CD14-positive monocyte (primary cell): ENCODE results near the gene TNFRSF8. TPM values are rescaled to one million over a fixed set of nuclear protein-coding genes. Genes with fewer than 3 reads are reported as not detected.
A peak's percentile ranks its signal among the peaks of the same experiment; 100 is the strongest.

Experiments
- DNase-seq, 3 donors: peaks; one replicate each; pipeline ENCODE4 v3.0.0-alpha.2; 2011 to 2022
- H2AFZ ChIP-seq: 2 replicates; pipeline ENCODE4 v1.6.0; 2012; ENCODE audit warnings: mild to moderate bottlenecking, low read depth, low read length, inconsistent platforms; ENCODE audit not compliant: insufficient read depth, poor library complexity, severe bottlenecking
- H3K27ac ChIP-seq, 2 donors: 1 replicate in 1 of 2; 2 replicates in 1 of 2; pipeline ENCODE4 v1.5.1; 2012 to 2013; ENCODE audit warnings: low read length in 2 of 2, control low read depth in 1 of 2, inconsistent platforms in 1 of 2, low read depth in 1 of 2, mild to moderate bottlenecking in 1 of 2
- H3K27me3 ChIP-seq, 2 donors: one replicate each; pipeline versions ENCODE4 v1.6.0 to v1.6.1; 2011 to 2013; ENCODE audit warnings: low read length in 2 of 2; ENCODE audit not compliant: control insufficient read depth in 2 of 2, insufficient read depth in 2 of 2
- H3K36me3 ChIP-seq, 2 donors: replicated peaks in 1 of 2; 1 replicate in 1 of 2; 2 replicates in 1 of 2; pipeline versions ENCODE4 v1.5.1 to v1.6.1; 2012 to 2013; ENCODE audit warnings: low read length in 2 of 2, control low read depth in 1 of 2, inconsistent platforms in 1 of 2, mild to moderate bottlenecking in 1 of 2; ENCODE audit not compliant: insufficient read depth in 2 of 2, control insufficient read depth in 1 of 2
- H3K4me1 ChIP-seq, 2 donors: 1 replicate in 1 of 2; 2 replicates in 1 of 2; pipeline versions ENCODE4 v1.5.1 to v1.6.1; 2012 to 2013; ENCODE audit warnings: low read length in 2 of 2, control low read depth in 1 of 2, inconsistent platforms in 1 of 2, mild to moderate bottlenecking in 1 of 2, moderate library complexity in 1 of 2; ENCODE audit not compliant: insufficient read depth in 2 of 2, control insufficient read depth in 1 of 2
- H3K4me2 ChIP-seq: replicated peaks from 2 replicates; pipeline ENCODE3; 2012; ENCODE audit warnings: low read length, moderate library complexity, mild to moderate bottlenecking; ENCODE audit not compliant: poor library complexity, severe bottlenecking; ENCODE audit errors: extremely low read depth
- H3K4me3 ChIP-seq, 3 experiments: fragments of 200-600 bp in 1 of 3; sonication (generic) in 1 of 3; replicated peaks in 1 of 3; 1 replicate in 2 of 3; 2 replicates in 1 of 3; pipeline ENCODE4 v1.5.1; 2011 to 2013; ENCODE audit warnings: low read length in 3 of 3, mild to moderate bottlenecking in 3 of 3, control low read depth in 2 of 3, low read depth in 2 of 3, inconsistent platforms in 1 of 3, moderate library complexity in 1 of 3
- H3K79me2 ChIP-seq: 2 replicates; pipeline ENCODE4 v1.6.0; 2012; ENCODE audit warnings: mild to moderate bottlenecking, control low read depth, inconsistent platforms, low read length, moderate library complexity; ENCODE audit not compliant: insufficient read depth
- H3K9ac ChIP-seq: 2 replicates; pipeline ENCODE4 v1.6.0; 2017; ENCODE audit warnings: low read length, mild to moderate bottlenecking; ENCODE audit not compliant: insufficient read depth, poor library complexity, severe bottlenecking
- H3K9me3 ChIP-seq, 2 donors: replicated peaks in 1 of 2; 1 replicate in 1 of 2; 2 replicates in 1 of 2; pipeline versions ENCODE4 v1.5.1 to v1.6.1; 2012 to 2013; ENCODE audit warnings: low read length in 2 of 2, control low read depth in 1 of 2; ENCODE audit not compliant: control insufficient read depth in 1 of 2, insufficient read depth in 1 of 2
- H4K20me1 ChIP-seq: 2 replicates; pipeline ENCODE4 v1.6.0; 2012; ENCODE audit warnings: mild to moderate bottlenecking, low read length, control low read depth, moderate library complexity; ENCODE audit not compliant: insufficient read depth
- H3K27ac Mint-ChIP-seq, 7 donors: one replicate each; pipeline ENCODE4 v1.8.0; 2020; ENCODE audit warnings: mild to moderate bottlenecking in 7 of 7, mixed read lengths in 7 of 7, moderate library complexity in 6 of 7, inconsistent platforms in 2 of 7
- H3K27me3 Mint-ChIP-seq, 3 donors: one replicate each; pipeline ENCODE4 v1.8.0; 2021 to 2022; ENCODE audit warnings: low read depth in 3 of 3, mild to moderate bottlenecking in 3 of 3, mixed read lengths in 3 of 3, moderate library complexity in 3 of 3, inconsistent platforms in 1 of 3
- H3K36me3 Mint-ChIP-seq, 2 donors: one replicate each; pipeline ENCODE4 v1.8.0; 2020; ENCODE audit warnings: mixed read lengths in 2 of 2, inconsistent platforms in 1 of 2, mild to moderate bottlenecking in 1 of 2
- H3K4me1 Mint-ChIP-seq: one replicate; pipeline ENCODE4 v1.8.0; 2020; ENCODE audit warnings: mild to moderate bottlenecking, mixed read lengths
- H3K4me3 Mint-ChIP-seq, 2 donors: one replicate each; pipeline ENCODE4 v1.8.0; 2020; ENCODE audit warnings: mild to moderate bottlenecking in 2 of 2, mixed read lengths in 2 of 2, moderate library complexity in 1 of 2
- H3K9me3 Mint-ChIP-seq, 7 donors: one replicate each; pipeline ENCODE4 v1.8.0; 2020 to 2022; ENCODE audit warnings: mixed read lengths in 7 of 7, mild to moderate bottlenecking in 6 of 7, moderate library complexity in 6 of 7, inconsistent platforms in 2 of 7
- WGBS: methylation state at CpG from one replicate; pipeline ENCODE4 v1.1.5; 2013; ENCODE audit warnings: missing lambda C conversion rate; ENCODE audit not compliant: insufficient coverage; 5-methylcytosine and 5-hydroxymethylcytosine counted together
- intact Hi-C, 2 donors: fragments of 100-400 bp; cut with micrococcal nuclease; formaldehyde crosslinking; loops; one replicate each; pipeline versions ENCODE4 v1.15.0 to v1.15.1; 2023
- polyA plus RNA-seq, 3 donors: library from polyadenylated mRNA; depleted of rRNA in 1 of 3; unstranded in 2 of 3; stranded (reverse) in 1 of 3; fragments of 300-500 nt in 2 of 3; fragments of >200 nt in 1 of 3; fragmentation: Illumina TruSeq in 2 of 3; gene quantifications; 1 replicate in 2 of 3; 2 replicates in 1 of 3; pipeline ENCODE4 v1.2.3, GENCODE V29; 2012 to 2021
- TF ChIP-seq, protein P1 (sequence below): fragments of 200-600 bp; IDR thresholded peaks from one replicate; pipeline ENCODE4 v1.8.0; 2022; ENCODE audit warnings: antibody characterized with exemption, mild to moderate bottlenecking

TNFRSF8 gene
- polyA plus RNA-seq, 3 donors = 10.9 to 11.9 (median 11.8) TPM

- no peaks in the 10 kb centered on the region for H3K27me3 ChIP-seq
- peak overlapping the region; percentile 2 to 98 (median 33) for H3K4me3 ChIP-seq
- Mint-ChIP-seq H3K27me3 (peaks cover 0 to 4% (median 0%) of the 10 kb centered on the region in 3 donors), H3K36me3 (peaks cover 91 to 97% of the 10 kb centered on the region in 2 donors), H3K9me3 (peaks cover 0 to 3% (median 0%) of the 10 kb centered on the region in 7 donors), H3K27ac (peak overlapping the region; percentile 99 to 100 (median 99)), H3K4me1 (peaks cover 100% of the 10 kb centered on the region), H3K4me3 (peak overlapping the region; percentile 100)
- H3K9me3 ChIP-seq = no peaks in the 10 kb centered on the region
- H3K9ac ChIP-seq = peak overlapping the region; percentile 75
- peak; percentile 63 to 76 (median 63) for DNase-seq
- H3K4me1 ChIP-seq = peaks cover 100% of the 10 kb centered on the region in 2 donors
- intact Hi-C loops = loop anchor here (1.0 to 5.0 kb wide), 2 partner anchors 9 to 33 kb away; no protein-coding TSS in a partner anchor
- 41% methylated on average over 17 of the region's 17 CpGs for WGBS
- peaks cover 100% of the 10 kb centered on the region for H3K79me2 ChIP-seq
- peaks cover 39 to 49% of the 10 kb centered on the region in 2 donors for H3K36me3 ChIP-seq
- H4K20me1 ChIP-seq = peaks cover 45% of the 10 kb centered on the region
- TF ChIP-seq, protein P1, sequence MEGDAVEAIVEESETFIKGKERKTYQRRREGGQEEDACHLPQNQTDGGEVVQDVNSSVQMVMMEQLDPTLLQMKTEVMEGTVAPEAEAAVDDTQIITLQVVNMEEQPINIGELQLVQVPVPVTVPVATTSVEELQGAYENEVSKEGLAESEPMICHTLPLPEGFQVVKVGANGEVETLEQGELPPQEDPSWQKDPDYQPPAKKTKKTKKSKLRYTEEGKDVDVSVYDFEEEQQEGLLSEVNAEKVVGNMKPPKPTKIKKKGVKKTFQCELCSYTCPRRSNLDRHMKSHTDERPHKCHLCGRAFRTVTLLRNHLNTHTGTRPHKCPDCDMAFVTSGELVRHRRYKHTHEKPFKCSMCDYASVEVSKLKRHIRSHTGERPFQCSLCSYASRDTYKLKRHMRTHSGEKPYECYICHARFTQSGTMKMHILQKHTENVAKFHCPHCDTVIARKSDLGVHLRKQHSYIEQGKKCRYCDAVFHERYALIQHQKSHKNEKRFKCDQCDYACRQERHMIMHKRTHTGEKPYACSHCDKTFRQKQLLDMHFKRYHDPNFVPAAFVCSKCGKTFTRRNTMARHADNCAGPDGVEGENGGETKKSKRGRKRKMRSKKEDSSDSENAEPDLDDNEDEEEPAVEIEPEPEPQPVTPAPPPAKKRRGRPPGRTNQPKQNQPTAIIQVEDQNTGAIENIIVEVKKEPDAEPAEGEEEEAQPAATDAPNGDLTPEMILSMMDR = no peak
- peak overlapping the region; percentile 97 for H3K4me2 ChIP-seq
- H2AFZ ChIP-seq = no peak overlapping the region
- H3K27ac ChIP-seq = peak overlapping the region; percentile 99 to 100
Observed at GRCh38 chr1:12174924-12175810, 112.1 kb downstream of the TNFRSF8 start.

DNA sequence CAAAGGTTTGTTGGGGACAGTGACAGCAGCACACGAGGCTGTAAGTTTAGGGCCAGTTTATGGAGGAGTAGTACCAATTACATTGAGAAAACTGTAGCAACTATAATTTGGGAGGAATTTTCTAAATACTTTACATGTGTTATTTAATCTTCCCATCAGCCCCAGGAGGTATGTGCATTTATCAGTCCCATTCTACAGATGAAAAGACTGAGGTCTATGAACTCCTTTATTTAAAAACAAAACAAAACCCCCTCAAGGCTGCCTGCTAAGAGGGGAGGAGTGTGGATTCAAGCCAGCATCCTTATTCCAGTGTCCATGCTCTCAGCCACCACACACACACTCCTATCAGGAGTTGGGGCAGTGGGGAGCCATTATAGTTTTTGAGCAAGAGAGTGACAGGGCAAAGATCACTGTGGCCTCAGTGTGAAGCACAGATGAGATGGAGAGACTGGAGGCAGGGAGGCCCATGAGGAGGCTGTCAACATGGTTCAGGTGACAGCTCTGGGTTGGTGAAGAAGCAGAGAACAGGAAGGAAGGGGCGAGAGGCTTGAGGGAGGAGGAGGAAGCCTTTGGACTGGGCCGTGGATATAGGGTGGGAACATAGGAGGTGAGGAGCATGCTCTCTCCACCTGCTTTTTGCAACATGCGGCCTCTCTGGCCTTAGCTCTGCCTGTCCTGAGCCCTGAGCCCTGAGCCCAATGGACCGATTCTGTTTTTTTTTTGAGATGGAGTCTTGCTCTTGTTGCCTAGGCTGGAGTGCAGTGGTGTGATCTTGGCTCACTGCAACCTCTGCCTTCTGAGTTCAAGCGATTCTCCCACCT is 113.4 kb downstream of the TNFRSF8 start:
- H3K9me3 Mint-ChIP-seq = peaks cover 0 to 2% (median 0%) of the 10 kb centered on the region in 7 donors
- Histone ChIP-seq H3K36me3 (peaks cover 44 to 48% of the 10 kb centered on the region in 2 donors), H3K27me3 (no peaks in the 10 kb centered on the region), H3K4me3 (peak overlapping the region in 1 of 3 experiments; percentile 98), H3K79me2 (peaks cover 100% of the 10 kb centered on the region), H3K27ac (peak overlapping the region; percentile 99 to 100), H3K9me3 (no peaks in the 10 kb centered on the region), H3K4me2 (peak overlapping the region; percentile 61), H3K9ac (peak overlapping the region; percentile 89), H3K4me1 (peaks cover 100% of the 10 kb centered on the region in 2 donors), H4K20me1 (peaks cover 35% of the 10 kb centered on the region), H2AFZ (no peak overlapping the region)
- 0% methylated on average over 1 of the region's 6 CpGs for WGBS
- peaks cover 100% of the 10 kb centered on the region for H3K4me1 Mint-ChIP-seq
- TF ChIP-seq, protein P1 = no peak
- DNase-seq = no peak
- peaks cover 92 to 96% of the 10 kb centered on the region in 2 donors for H3K36me3 Mint-ChIP-seq
- H3K4me3 Mint-ChIP-seq = peak overlapping the region; percentile 73 to 100
- H3K27ac Mint-ChIP-seq = peak overlapping the region; percentile 99 to 100 (median 99)
- intact Hi-C loops = loop anchor here in 1 of 2 donors (5.0 kb wide), 1 partner anchor 34 kb away; no protein-coding TSS in a partner anchor
- H3K27me3 Mint-ChIP-seq = peaks cover 0 to 4% (median 0%) of the 10 kb centered on the region in 3 donors
